ENCODE measurements around the gene ALG14. TPM values are rescaled to one million over a fixed set of nuclear protein-coding genes. Genes with fewer than 3 reads are reported as not detected.

Gene ALG14
- total and polyA plus RNA-seq, 10 of the 15 experiments (the other 5 are each of a cell fraction or from before 2014, with no cell fraction given), result 2.6 to 19.2 (median 7.5) TPM

DNA sequence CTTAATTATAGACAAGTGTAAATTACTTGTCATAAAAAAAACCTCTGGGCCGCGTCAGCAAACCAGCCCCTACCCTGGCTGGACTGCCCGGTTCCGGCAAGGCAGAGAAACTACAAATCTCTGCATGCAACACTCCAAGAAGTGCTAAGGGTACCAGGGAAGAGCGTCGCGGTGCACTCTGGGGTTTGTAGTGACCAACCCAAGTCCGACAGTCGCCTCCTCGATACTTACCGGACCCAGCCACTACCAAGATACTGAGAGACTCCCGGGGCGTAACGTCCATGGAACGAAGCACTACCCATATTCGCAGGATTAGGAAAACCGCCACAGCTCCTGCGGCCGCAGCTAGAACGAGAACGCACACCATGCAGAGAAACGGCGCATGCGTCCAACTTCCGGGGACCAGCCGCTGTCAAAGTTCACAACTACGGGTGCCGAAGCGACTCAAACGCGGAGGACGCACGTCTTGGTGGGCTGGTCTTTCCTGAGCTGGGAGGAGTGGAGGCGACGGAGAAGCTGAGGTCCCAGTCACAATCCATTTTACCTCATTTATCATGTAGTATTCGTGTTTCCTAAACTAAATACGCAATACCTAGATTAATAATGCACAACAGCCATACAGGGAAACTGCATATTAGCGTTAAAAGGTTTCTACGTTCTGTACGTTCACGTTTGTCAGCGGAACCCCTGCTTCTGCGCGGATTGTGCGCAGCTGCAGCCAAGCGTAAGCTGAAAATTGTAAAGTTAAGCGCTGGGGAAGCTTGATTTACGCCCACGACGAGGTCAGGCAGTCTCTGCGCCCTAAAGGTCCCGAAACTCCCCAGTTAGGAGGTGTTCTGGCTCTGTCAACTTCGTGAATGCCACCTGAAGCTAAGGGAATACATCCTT is at the start of gene ALG14 (continued):
- TF ChIP-seq, protein P1, sequence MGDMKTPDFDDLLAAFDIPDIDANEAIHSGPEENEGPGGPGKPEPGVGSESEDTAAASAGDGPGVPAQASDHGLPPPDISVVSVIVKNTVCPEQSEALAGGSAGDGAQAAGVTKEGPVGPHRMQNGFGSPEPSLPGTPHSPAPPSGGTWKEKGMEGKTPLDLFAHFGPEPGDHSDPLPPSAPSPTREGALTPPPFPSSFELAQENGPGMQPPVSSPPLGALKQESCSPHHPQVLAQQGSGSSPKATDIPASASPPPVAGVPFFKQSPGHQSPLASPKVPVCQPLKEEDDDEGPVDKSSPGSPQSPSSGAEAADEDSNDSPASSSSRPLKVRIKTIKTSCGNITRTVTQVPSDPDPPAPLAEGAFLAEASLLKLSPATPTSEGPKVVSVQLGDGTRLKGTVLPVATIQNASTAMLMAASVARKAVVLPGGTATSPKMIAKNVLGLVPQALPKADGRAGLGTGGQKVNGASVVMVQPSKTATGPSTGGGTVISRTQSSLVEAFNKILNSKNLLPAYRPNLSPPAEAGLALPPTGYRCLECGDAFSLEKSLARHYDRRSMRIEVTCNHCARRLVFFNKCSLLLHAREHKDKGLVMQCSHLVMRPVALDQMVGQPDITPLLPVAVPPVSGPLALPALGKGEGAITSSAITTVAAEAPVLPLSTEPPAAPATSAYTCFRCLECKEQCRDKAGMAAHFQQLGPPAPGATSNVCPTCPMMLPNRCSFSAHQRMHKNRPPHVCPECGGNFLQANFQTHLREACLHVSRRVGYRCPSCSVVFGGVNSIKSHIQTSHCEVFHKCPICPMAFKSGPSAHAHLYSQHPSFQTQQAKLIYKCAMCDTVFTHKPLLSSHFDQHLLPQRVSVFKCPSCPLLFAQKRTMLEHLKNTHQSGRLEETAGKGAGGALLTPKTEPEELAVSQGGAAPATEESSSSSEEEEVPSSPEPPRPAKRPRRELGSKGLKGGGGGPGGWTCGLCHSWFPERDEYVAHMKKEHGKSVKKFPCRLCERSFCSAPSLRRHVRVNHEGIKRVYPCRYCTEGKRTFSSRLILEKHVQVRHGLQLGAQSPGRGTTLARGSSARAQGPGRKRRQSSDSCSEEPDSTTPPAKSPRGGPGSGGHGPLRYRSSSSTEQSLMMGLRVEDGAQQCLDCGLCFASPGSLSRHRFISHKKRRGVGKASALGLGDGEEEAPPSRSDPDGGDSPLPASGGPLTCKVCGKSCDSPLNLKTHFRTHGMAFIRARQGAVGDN (IDR thresholded peaks at IDR 0.05), result 0 out of 2 replicates have a peak, but pooled peaks have one; percentile 27
- TF ChIP-seq ATF2 (IDR thresholded peaks at IDR 0.05; ENCODE audit: low read length), result no peak
- peak; percentile 16 to 56; a peak in 1 of 4 replicates for TF ChIP-seq BHLHE40 (IDR thresholded peaks at IDR 0.05; ENCODE audit: borderline replicate concordance in 1 of 2, low read depth in 2 of 2, low read length in 1 of 2)
- TF ChIP-seq, protein P2, sequence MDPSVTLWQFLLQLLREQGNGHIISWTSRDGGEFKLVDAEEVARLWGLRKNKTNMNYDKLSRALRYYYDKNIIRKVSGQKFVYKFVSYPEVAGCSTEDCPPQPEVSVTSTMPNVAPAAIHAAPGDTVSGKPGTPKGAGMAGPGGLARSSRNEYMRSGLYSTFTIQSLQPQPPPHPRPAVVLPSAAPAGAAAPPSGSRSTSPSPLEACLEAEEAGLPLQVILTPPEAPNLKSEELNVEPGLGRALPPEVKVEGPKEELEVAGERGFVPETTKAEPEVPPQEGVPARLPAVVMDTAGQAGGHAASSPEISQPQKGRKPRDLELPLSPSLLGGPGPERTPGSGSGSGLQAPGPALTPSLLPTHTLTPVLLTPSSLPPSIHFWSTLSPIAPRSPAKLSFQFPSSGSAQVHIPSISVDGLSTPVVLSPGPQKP (IDR thresholded peaks at IDR 0.05; ENCODE audit: low read depth, low read length), result peak; percentile 64
- TF ChIP-seq JUND (IDR thresholded peaks at IDR 0.05; ENCODE audit: low read depth, low read length), result no peak
- peak; percentile 42; the same call in 1 of the 2 replicates for TF ChIP-seq PKNOX1 (IDR thresholded peaks at IDR 0.05)
- no peak for TF ChIP-seq STAT3 (IDR thresholded peaks at IDR 0.05; ENCODE audit: low read depth, low read length)
- peak; percentile 73 for TF ChIP-seq POLR2AphosphoS5 (IDR thresholded peaks at IDR 0.05; ENCODE audit: low read length)
- TF ChIP-seq MLLT1 (IDR thresholded peaks at IDR 0.05), result peak; percentile 43; the same call in 1 of the 2 replicates
- TF ChIP-seq RELB (IDR thresholded peaks at IDR 0.05; ENCODE audit: low read depth), result peak; percentile 59
- TF ChIP-seq MTA3 (IDR thresholded peaks at IDR 0.05; ENCODE audit: borderline replicate concordance, low read length), result no peak
